ENCODE results near the gene ATP10A.

The ATP10A gene

DNA sequence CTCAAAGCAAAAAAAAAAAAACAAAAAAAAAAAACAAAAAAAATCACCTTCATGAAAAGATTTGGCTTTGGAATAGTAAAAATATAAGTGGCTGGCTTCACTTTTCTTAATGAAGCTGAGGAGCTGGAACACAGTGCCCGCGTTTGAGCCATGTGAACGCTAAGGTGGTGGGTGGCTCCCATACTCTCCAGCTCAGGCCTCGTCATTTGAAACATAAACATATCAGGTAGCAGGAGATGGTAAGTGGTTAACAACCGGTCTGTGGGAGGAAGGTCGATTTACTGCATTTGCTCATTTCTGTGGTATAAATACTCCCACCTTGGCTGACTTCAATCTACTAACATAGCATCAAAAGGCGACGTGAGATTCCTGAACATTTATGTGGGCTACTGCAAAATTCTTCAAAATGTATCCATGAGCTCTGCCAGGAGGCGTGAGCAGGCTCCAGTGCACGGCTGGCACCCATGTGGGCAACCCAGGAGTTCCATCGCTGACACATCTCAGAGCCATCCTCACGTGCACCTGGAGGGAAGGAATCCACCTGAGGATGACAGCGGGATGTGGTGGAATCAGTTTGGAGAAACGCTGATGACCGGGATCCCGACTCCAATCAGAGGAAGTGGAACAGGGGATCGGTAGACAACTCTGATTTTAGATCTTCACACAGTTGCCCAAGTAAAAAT, 157.6 kb downstream of the ATP10A start:
- no peak for DNase-seq (ENCODE audit: extremely low read depth, low read depth)
- TF ChIP-seq, protein P1, sequence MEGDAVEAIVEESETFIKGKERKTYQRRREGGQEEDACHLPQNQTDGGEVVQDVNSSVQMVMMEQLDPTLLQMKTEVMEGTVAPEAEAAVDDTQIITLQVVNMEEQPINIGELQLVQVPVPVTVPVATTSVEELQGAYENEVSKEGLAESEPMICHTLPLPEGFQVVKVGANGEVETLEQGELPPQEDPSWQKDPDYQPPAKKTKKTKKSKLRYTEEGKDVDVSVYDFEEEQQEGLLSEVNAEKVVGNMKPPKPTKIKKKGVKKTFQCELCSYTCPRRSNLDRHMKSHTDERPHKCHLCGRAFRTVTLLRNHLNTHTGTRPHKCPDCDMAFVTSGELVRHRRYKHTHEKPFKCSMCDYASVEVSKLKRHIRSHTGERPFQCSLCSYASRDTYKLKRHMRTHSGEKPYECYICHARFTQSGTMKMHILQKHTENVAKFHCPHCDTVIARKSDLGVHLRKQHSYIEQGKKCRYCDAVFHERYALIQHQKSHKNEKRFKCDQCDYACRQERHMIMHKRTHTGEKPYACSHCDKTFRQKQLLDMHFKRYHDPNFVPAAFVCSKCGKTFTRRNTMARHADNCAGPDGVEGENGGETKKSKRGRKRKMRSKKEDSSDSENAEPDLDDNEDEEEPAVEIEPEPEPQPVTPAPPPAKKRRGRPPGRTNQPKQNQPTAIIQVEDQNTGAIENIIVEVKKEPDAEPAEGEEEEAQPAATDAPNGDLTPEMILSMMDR (IDR thresholded peaks at IDR 0.05; ENCODE audit: low read depth, low read length): no peak

DNA sequence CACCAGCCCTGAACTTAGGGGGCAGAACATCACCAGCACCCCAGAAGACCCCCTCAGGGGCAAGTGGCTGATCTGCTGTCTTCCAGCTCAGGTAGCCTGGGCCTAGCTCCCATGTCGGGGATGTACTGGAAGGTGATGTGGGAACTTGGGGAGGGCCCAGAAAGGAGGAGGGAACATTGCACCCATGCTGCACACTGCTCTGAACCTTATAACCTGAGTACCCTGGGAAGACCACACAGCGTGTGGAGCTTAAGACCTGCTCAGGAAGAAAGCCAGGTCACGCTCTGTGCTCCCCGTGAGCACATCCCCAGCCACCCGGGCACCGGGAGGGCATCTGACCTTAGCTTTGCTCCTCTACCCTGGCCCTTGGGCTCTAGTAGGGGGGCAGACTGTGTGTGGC, 159.4 kb downstream of the ATP10A start:
- TF ChIP-seq, protein P1 (IDR thresholded peaks at IDR 0.05; ENCODE audit: low read depth, low read length): no peak
- DNase-seq (ENCODE audit: extremely low read depth, low read depth): no peak

DNA sequence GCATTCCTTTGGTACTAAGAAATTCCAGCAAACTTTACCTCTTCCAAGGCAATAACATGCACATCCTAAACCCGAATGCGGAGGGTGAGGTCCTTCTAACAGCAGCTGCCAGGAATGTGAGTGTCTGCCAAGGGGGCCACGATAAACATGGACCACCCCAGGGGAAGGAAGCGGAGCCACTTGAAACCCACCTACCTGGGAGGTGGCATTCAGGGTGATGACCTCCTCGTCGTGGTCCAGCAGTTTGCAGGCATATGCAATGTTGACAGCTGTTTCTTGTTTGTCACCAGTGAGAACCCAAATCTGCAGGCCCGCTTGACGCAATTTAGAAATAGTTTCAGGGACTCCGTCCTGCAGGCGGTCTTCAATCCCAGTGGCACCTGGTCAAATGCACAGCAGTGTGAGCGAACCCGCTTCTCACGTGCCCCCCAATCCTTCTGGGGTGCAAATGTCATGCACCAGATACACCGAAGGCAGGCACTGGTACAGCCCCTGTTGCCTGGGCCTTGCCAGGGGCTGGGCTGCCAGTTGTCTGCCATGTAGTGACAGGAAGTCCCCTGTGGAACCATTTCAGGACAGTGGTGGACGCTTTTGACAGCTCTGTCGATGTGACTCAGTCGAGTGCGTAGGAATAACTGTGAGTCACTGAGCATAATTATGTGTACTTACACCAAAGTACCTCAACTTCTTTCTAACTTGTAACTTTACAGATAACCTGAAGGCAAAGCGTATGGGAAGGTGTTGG, 161.2 kb downstream of the ATP10A start:
- no peak for DNase-seq (ENCODE audit: extremely low read depth, low read depth)
- TF ChIP-seq, protein P1 (IDR thresholded peaks at IDR 0.05; ENCODE audit: low read depth, low read length): no peak

DNA sequence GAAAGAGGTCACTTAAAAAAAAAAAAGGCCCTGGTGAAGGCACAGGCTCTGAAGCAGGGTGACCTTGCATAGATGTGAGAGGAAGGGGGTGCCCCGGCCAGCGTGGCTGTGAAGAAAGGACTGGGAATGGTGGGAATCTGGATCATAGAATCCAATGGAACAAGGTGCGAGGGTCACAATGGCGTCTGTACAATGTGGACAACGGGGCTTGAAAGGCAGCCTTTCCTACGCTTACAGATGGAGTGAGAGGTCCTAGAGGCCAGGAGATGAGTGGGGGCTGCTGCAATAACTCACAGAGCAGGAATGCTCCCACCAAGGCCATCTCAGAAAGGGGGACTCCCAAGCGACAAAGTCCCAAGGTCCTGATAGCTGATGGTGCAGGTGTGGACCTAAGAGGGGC, 162.2 kb downstream of the ATP10A start:
- TF ChIP-seq, protein P1 (IDR thresholded peaks at IDR 0.05; ENCODE audit: low read depth, low read length): no peak
- no peak for DNase-seq (ENCODE audit: extremely low read depth, low read depth)

DNA sequence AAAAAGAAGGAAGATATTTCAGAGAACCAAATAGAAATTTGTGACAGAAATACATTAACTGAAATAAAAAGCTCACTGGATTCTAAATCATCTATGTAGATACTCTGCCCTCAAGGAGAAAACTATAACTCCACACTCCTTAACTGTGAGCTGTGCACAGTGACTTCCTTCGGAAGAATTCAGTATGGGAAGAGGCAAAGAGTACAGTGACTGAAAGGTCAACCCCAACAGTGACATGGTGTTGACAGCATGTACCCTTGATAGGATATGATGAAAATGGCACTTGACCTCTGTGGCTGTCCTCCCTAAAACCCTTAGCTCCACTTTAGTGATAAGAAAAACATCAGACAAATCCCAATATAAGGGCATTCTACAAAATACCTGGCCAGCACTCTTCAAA, 165.5 kb downstream of the ATP10A start:
- no peak for DNase-seq (ENCODE audit: extremely low read depth, low read depth)
- TF ChIP-seq, protein P1 (IDR thresholded peaks at IDR 0.05; ENCODE audit: low read depth, low read length): no peak

DNA sequence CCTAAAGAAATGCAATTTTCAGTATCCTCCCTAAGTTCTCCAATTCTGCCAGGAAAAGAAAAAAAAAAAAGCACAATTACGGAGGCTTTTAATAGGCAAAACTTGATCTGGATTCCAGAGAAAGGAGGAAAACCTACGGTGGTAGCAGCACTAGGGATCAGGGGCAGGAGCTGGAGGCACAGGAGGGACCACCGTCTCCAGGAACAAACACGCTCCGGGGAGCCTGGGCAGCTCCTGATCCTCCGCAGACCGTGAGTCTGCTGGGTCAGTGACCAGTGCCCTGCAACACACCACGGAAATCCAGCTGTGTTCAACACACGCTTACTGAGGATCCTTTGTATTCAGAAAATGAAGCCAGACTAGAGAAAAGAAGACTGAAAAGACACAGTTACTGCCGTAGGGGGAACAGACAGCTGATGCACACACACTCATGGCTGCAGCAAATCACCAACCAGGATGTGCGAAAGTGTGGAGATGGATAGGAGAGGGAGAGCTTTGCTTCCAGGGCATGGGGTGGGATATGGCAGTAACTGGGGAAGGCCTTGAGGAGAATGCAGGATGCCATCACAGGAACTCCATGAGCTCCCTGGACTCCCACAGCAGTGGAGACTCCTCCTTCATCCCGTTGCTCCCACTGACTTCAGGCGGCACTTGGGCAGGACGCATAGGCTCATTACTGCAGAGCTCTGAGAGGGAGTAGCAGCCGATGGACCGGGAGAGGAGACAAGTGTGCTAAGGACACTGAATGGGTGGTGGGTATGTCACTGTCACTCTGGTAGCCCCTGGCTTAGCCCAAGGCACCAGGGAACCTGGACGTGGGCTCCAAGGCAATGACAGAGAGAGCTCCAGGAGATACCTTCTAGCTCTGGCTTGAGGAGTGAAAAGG, 167.0 kb downstream of the ATP10A start:
- TF ChIP-seq, protein P1 (IDR thresholded peaks at IDR 0.05; ENCODE audit: low read depth, low read length): no peak
- no peak for DNase-seq (ENCODE audit: extremely low read depth, low read depth)
